Measurements from ENCODE around the gene MTMR4.
"Not testable (repeated sequence)": the region's sequence is repeated elsewhere in the genome, so short reads cannot be mapped to it uniquely, and the experiment has no call there.

MTMR4 gene

DNA sequence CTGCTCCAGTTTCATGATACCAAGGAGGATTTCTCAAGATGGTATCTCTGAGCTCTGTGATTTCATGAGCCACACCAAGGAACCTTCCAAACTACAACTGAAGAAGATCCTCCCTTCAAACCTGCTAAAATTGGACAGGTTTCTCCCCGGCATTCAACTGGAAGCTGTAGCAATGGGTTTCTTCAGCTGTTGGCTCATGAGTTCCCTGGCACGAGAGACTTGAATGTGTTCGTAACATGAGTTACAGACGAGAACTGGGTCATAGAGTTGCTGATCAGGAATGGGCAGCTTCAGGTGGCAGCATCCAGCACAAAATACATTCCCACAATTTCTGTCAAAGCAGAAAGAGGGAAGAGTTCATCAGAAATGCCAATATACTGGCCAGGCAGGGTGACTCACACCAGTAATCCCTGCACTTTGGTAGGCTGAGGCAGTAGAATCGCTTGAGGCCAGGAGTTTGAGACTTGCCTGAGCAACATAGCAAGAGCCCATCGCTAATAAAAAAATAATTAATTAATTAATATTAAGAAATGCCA lies 22.9 kb downstream of the MTMR4 start:
- peaks cover 25% of the 10 kb centered on the region for H3K36me3 Mint-ChIP-seq
- no peak overlapping the region for H3K27ac Mint-ChIP-seq
- no peaks in the 10 kb centered on the region for H3K9me3 Mint-ChIP-seq (ENCODE audit: low read depth)
- H3K4me1 Mint-ChIP-seq (ENCODE audit: low read depth) = peaks cover 16% of the 10 kb centered on the region
- no peaks in the 10 kb centered on the region for H3K27me3 Mint-ChIP-seq
- no peak overlapping the region for H3K4me3 Mint-ChIP-seq

DNA sequence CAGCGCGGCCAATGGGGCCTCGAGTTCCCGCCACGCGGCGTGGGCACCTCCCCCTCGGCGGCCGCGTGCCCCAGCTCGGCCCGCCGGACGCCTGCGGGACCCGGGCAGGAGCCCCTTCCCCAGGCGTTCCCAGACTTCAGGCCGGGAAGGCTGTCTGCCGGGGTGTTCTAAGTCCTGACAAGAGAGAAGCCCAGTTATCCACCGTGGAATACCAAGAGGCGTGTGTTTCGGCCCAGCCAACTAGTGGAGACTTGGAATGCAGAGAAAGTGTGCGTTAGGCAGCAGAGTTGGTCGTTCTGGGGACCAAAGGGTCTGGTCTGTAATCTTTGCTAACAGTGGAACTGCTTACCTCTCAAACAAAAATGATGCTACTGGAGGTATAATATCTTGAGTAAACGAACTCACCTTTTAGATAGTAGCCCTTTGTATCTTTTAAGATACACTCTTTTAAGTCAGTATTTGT lies 26.0 kb downstream of the MTMR4 start:
- peak overlapping the region; percentile 67 for H3K4me3 Mint-ChIP-seq
- peaks cover 29% of the 10 kb centered on the region for H3K4me1 Mint-ChIP-seq (ENCODE audit: low read depth)
- no peaks in the 10 kb centered on the region for H3K9me3 Mint-ChIP-seq (ENCODE audit: low read depth)
- peak overlapping the region; percentile 76 for H3K27ac Mint-ChIP-seq
- H3K36me3 Mint-ChIP-seq = peaks cover 21% of the 10 kb centered on the region
- no peaks in the 10 kb centered on the region for H3K27me3 Mint-ChIP-seq

DNA sequence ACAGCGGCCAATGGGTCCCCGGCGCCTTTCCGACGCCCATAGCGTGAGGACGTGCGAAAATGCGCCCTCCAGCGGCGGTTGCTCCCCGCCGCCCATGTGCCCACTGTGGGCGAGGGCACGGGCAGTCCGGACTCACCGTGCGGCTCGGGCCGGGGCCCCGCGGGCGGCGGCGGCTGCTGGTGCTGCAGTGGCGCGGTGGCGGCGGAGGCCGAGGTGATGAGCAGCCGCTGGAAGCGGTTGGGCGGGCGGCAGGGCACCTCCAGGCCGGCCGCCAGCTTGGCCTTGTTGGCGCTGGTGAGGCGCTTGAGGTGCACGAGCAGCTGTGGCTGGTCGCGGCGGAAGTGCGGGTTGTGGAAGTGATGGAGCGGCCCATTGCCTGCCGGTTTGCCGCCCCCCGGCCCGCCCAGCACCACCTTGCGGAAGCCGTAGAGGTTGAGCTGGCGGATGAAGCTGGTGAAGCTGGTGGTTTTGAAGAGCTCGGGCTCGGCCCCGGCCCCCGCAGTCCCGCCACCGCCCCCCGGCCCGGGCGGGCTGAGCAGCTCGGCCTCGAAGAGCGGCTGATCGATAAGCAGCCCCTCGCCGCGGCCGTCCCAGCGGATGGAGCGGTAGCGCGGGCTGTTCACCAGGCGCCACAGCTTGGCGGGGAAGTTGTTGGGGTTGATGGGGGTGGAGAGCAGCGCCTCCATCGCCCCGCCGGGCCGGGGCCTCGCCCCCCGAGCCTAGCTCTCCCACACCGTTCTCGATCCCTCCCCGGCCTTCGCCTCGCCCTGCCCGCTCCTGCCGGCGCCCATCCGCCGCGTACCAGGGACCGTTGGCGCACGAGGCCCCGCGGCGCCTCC lies 26.6 kb downstream of the MTMR4 start, which contains the start of gene HSF5:
TSS of gene HSF5 (minus strand) at position 820 of the 839 bp plus-strand sequence. CDS start at position 686, 134 bp downstream.
- no peaks in the 10 kb centered on the region for H3K9me3 Mint-ChIP-seq (ENCODE audit: low read depth)
- H3K36me3 Mint-ChIP-seq = peaks cover 22% of the 10 kb centered on the region
- H3K27me3 Mint-ChIP-seq = no peaks in the 10 kb centered on the region
- H3K4me3 Mint-ChIP-seq = peak within 1 kb of the TSS; percentile 73
- peak within 1 kb of the TSS; percentile 76 for H3K27ac Mint-ChIP-seq
- H3K4me1 Mint-ChIP-seq (ENCODE audit: low read depth) = peaks cover 25% of the 10 kb centered on the region

DNA sequence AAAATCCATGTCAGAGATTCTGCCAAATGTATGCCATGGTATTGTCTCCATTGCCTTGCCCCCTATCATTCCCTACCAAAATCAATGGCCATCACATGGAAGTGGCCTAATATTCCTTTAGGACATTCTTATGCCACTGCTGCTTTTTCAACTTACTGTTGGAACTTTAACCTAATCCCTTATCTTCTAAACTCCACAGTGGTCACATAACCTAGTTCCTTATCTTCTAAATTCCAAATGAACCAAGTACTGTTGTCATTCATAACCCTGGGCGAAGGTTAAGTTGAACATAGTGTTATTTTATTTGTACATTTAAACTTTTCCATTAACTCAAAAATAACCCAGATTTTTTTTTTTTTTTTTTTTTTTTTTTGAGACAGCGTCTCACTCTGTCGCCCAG lies 29.8 kb downstream of the MTMR4 start:
- Mint-ChIP-seq H3K27ac (peak overlapping the region; percentile 58), H3K27me3 (no peaks in the 10 kb centered on the region), H3K4me3 (no peak overlapping the region), H3K36me3 (peaks cover 7% of the 10 kb centered on the region), H3K4me1 (ENCODE audit: low read depth) (peaks cover 19% of the 10 kb centered on the region), H3K9me3 (ENCODE audit: low read depth) (no peaks in the 10 kb centered on the region)

DNA sequence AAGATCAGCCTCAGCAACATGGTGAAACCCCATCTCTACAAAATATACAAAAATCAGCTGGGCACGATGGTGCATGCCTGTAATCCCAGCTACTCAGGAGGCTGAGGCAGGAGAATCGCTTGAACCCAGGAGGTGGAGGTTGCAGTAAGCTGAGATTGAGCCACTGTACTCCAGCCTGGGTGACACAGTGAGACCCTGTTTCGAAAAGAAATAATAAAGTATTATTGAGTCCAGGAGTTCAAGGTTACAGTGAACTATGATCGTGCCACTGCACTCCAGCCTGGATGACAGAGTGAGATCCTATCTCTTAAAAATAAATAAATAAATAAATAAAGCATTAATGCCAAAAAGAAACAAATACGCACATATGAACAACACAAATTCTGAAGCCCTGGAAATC lies 32.6 kb downstream of the MTMR4 start:
- not testable (repeated sequence) for H3K4me3 Mint-ChIP-seq; H3K36me3 Mint-ChIP-seq; H3K9me3 Mint-ChIP-seq (ENCODE audit: low read depth); H3K27ac Mint-ChIP-seq; H3K27me3 Mint-ChIP-seq
- H3K4me1 Mint-ChIP-seq (ENCODE audit: low read depth) = peaks cover 13% of the 10 kb centered on the region

DNA sequence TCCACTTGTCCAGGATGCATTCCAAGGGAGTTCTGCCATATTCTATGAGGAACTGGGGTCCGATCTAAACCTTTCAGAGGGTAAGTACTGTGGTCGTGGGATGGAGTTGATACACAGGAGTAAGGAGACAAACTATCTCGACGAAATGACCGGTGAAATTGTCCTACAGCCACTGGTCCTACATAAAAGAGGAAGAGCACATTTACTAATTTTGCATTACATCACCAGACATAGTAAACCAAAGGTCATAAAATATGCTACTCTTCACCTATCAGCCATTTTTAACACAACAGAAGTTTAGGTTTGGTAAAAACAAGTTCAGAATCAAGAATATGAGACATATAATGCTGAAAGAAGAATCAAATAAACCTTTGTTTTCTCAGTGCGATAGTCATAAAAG lies 34.3 kb downstream of the MTMR4 start:
- peaks cover 5% of the 10 kb centered on the region for H3K36me3 Mint-ChIP-seq
- H3K27me3 Mint-ChIP-seq = no peaks in the 10 kb centered on the region
- no peak overlapping the region for H3K4me3 Mint-ChIP-seq
- no peaks in the 10 kb centered on the region for H3K9me3 Mint-ChIP-seq (ENCODE audit: low read depth)
- H3K27ac Mint-ChIP-seq = no peak overlapping the region
- H3K4me1 Mint-ChIP-seq (ENCODE audit: low read depth) = peaks cover 9% of the 10 kb centered on the region

DNA sequence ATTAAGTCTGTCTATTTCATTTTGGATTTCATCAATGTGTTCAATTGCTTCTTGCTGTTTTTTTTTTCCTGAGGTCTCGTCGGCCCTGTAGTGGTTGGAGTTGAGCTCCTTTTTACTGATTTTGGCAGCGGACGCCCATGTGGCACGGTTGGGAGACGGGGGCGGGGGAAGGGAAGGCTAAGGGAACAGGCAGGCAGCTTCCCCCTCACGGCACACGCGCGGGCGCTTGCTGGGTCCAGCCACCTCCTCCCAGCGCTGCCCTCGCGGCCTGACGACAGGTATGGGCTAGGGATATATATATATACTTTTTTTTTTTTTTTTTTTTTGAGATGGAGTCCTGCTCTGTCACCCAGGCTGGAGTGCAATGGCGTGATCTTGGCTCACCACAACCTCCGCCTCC lies 37.6 kb downstream of the MTMR4 start:
- Mint-ChIP-seq H3K36me3 (peaks cover 3% of the 10 kb centered on the region), H3K4me1 (ENCODE audit: low read depth) (peaks cover 1% of the 10 kb centered on the region), H3K4me3 (no peak overlapping the region)

DNA sequence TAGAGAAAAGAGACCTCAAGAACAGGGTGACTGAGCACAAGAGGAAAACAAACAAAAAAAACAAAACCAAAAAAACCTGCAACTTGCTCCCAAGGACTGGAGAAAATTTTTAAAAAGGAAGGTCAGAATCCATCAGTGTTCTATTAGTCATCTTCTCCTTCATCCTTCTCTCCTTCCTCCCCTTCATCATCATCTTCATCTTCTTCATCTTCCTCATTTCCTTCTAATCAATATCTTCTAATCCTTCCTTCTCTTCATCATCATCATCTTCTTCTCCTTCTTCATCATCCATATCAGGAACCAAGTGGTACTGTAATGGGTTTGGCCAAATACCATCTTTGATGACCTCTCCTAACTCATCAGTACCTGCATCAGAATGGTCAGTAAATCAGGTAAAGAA lies 38.5 kb downstream of the MTMR4 start:
- H3K4me3 Mint-ChIP-seq = no peak overlapping the region
- no peaks in the 10 kb centered on the region for H3K9me3 Mint-ChIP-seq (ENCODE audit: low read depth)
- peaks cover 1% of the 10 kb centered on the region for H3K4me1 Mint-ChIP-seq (ENCODE audit: low read depth)
- H3K36me3 Mint-ChIP-seq = peaks cover 3% of the 10 kb centered on the region
- no peaks in the 10 kb centered on the region for H3K27me3 Mint-ChIP-seq
- H3K27ac Mint-ChIP-seq = no peak overlapping the region

More for the DNA sequence above, 37.6 kb downstream of the MTMR4 start:
- Mint-ChIP-seq H3K27me3 (no peaks in the 10 kb centered on the region), H3K9me3 (ENCODE audit: low read depth) (no peaks in the 10 kb centered on the region), H3K27ac (no peak overlapping the region)

DNA sequence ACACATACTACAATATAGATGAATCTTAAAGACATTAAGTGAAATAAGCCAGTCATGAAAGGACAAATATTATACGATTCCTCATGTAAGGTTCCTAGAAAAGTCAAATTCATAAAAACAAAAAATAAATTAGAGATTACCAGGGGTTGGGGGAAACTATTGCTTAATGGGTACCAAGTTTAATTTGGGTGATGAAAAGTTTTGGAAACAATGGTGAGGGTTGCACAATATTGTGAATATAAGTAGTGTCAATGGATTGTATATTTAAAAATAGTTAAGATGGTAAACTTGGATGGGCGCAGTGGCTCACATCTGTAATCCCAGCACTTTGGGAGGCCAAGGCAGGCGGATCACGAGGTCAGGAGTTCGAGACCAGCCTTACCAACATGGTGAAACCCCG lies 44.1 kb downstream of the MTMR4 start:
- H3K27ac Mint-ChIP-seq = no peak overlapping the region
- H3K27me3 Mint-ChIP-seq = no peaks in the 10 kb centered on the region
- H3K4me3 Mint-ChIP-seq = no peak overlapping the region
- H3K36me3 Mint-ChIP-seq = no peaks in the 10 kb centered on the region
- H3K4me1 Mint-ChIP-seq (ENCODE audit: low read depth) = peaks cover 1% of the 10 kb centered on the region
- no peaks in the 10 kb centered on the region for H3K9me3 Mint-ChIP-seq (ENCODE audit: low read depth)

DNA sequence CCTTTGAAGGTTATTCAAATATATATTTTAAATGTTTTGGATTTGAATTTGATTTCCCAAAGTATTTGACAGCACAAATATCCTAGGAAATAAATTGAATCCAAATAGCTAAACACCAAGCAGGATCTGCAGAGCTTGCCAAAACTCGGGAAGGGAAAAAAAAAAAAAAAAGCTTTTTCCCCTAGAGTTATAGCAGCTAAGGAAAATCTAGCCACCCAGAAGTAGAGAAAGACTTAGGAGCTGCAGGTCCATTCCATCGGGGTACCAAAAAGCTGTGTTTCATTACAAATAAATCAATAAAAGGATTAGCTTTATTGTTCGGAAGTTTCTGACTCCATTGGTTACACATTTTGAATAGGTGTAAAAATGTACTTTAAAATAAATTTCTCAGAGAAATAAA lies 45.5 kb downstream of the MTMR4 start:
- no peaks in the 10 kb centered on the region for H3K36me3 Mint-ChIP-seq
- peaks cover 1% of the 10 kb centered on the region for H3K4me1 Mint-ChIP-seq (ENCODE audit: low read depth)
- H3K27me3 Mint-ChIP-seq = no peaks in the 10 kb centered on the region
- H3K4me3 Mint-ChIP-seq = no peak overlapping the region
- no peak overlapping the region for H3K27ac Mint-ChIP-seq
- H3K9me3 Mint-ChIP-seq (ENCODE audit: low read depth) = no peaks in the 10 kb centered on the region

DNA sequence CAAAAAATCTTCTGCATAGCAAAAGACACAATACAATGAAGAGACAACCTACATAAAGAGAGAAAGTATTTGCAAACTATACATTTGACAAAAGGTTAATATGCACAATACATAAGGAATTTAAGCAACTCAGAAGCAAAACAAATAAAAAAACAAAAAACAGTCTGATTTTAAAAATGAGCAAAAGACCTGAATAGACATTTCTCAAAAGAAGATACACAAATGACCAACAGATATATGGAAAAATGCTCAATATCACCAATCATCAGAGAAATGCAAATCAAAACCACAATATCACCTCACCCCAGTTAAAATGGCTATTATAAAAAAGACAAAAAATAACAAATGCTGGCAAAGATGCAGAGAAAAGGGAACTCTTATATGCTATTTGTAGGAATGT lies 58.9 kb downstream of the MTMR4 start:
- Mint-ChIP-seq H3K27ac (no peak overlapping the region), H3K4me1 (ENCODE audit: low read depth) (no peaks in the 10 kb centered on the region), H3K36me3 (peaks cover 9% of the 10 kb centered on the region), H3K27me3 (no peaks in the 10 kb centered on the region), H3K4me3 (no peak overlapping the region), H3K9me3 (ENCODE audit: low read depth) (no peaks in the 10 kb centered on the region)

DNA sequence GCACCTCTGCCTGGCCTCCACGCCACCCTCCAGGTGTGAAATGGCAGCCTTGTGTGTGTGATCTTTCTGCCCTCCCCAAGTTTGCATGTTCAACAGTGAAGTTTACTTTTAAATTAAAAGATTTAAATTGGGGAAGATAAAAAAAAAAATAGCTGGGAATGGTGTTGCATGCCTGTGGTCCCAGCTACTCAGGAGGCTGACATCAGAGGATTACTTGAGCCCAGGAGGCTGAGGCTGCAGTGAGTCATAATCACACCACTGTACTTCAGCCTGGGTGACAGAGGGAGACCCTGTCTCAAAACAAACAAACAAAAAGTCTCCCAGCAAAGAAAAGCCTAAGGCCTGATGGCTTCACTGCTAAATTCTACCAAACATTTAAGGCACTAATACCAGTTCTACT lies 61.7 kb downstream of the MTMR4 start:
- Mint-ChIP-seq H3K27me3 (no peaks in the 10 kb centered on the region), H3K9me3 (ENCODE audit: low read depth) (no peaks in the 10 kb centered on the region), H3K27ac (no peak overlapping the region), H3K4me3 (no peak overlapping the region), H3K36me3 (peaks cover 12% of the 10 kb centered on the region), H3K4me1 (ENCODE audit: low read depth) (no peaks in the 10 kb centered on the region)

DNA sequence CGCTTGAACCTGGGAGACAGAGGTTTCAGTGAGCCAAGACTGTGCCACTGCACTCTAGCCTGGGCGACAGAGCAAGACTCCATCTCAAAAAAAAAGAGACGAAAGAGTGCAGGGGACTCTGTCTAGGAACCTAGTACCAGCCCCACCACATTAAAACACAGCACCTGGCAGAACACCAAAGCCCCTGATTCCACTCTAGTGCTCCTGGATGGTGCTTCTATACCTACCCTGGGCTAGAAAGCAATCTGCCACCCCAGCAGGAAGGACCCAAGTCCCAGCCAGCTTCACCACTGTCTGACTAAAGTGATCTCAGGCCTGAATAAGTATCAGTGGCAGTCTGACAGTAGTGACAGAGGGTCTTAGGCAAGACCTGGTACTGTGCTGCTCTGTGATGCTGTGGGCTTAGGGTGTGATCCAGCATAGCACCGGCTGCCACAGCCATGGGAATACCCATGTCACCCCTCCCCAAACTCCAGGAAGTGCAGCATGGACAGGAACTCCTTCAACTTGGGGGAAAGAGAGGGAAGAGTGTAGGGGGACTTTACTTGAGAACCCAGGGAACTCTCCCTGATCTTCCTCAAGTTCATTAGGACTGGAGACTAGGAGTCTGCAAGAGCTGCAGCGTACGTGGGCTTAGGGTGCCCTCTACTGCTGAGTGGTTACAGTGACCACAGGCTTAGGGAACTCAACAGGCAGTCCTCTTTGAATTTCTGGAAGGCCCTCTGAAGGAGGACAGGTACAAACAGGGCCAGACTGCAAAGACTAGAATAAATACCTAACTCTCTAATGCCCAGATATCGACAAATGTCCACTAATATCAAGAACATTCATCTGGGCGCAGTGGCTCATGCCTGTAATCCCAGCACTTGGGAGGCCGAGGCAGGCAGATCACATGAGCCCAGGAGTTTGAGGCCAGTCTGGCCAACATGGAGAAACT lies 67.1 kb downstream of the MTMR4 start:
- H3K27ac Mint-ChIP-seq = no peak overlapping the region
- H3K27me3 Mint-ChIP-seq = no peaks in the 10 kb centered on the region
- no peaks in the 10 kb centered on the region for H3K9me3 Mint-ChIP-seq (ENCODE audit: low read depth)
- H3K36me3 Mint-ChIP-seq = peaks cover 11% of the 10 kb centered on the region
- no peak overlapping the region for H3K4me3 Mint-ChIP-seq
- H3K4me1 Mint-ChIP-seq (ENCODE audit: low read depth) = no peaks in the 10 kb centered on the region

DNA sequence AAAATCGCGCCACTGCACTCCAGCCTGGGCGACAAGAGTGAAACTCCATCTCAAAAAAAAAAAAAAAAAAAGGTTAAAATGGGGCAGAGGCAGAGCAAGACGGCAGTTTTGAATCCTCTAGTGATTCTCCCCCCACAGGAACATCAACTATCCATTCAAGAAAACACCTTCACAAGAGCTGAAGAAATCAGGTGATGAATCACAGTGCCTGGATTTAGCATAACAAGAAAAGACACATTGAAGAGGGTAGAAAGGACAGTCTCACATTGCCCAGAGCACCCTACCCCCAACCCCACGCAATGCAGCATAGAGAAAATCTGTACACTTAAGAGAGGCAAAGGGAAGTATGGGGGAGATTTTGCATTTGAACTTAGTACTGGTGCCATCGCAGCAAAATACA lies 68.4 kb downstream of the MTMR4 start:
- H3K4me3 Mint-ChIP-seq = no peak overlapping the region
- H3K27me3 Mint-ChIP-seq = no peaks in the 10 kb centered on the region
- no peaks in the 10 kb centered on the region for H3K4me1 Mint-ChIP-seq (ENCODE audit: low read depth)
- H3K36me3 Mint-ChIP-seq = peaks cover 11% of the 10 kb centered on the region
- H3K9me3 Mint-ChIP-seq (ENCODE audit: low read depth) = no peaks in the 10 kb centered on the region
- no peak overlapping the region for H3K27ac Mint-ChIP-seq

Data from activated naive CD8-positive, alpha-beta T cell (primary cell).